ENCODE data around the gene C1orf21.

C1orf21 gene

DNA sequence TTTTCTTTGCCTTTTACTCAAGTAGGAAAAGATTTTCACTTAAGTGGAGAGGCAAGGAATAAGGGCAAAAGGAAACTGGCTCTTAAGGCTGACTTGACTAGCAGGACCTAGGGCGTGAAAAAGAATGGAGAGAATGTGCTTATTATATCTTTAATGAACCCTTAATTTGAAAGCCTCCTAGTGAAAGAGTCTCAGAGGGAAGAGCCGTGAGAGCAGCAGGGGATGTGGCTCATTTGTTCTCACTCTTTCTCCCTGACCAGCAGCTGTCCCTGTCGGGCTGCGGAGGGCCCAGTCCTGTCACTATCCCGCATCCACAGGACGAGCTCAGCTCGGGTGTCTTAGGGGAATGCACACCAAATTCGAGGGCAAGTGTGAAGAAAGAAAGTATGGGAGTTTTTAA, 187.8 kb downstream of the C1orf21 start:
- Histone ChIP-seq H3K4me1 (ENCODE audit: insufficient read depth, low read length, severe bottlenecking) (no peaks in the 10 kb centered on the region), H3K4me2 (ENCODE audit: low read length) (no peak overlapping the region)
- no peak for TF ChIP-seq EZH2 (IDR thresholded peaks at IDR 0.05; ENCODE audit: borderline replicate concordance, low read length)
- TF ChIP-seq, protein P1, sequence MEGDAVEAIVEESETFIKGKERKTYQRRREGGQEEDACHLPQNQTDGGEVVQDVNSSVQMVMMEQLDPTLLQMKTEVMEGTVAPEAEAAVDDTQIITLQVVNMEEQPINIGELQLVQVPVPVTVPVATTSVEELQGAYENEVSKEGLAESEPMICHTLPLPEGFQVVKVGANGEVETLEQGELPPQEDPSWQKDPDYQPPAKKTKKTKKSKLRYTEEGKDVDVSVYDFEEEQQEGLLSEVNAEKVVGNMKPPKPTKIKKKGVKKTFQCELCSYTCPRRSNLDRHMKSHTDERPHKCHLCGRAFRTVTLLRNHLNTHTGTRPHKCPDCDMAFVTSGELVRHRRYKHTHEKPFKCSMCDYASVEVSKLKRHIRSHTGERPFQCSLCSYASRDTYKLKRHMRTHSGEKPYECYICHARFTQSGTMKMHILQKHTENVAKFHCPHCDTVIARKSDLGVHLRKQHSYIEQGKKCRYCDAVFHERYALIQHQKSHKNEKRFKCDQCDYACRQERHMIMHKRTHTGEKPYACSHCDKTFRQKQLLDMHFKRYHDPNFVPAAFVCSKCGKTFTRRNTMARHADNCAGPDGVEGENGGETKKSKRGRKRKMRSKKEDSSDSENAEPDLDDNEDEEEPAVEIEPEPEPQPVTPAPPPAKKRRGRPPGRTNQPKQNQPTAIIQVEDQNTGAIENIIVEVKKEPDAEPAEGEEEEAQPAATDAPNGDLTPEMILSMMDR (IDR thresholded peaks at IDR 0.05; ENCODE audit: low read length), result no peak

DNA sequence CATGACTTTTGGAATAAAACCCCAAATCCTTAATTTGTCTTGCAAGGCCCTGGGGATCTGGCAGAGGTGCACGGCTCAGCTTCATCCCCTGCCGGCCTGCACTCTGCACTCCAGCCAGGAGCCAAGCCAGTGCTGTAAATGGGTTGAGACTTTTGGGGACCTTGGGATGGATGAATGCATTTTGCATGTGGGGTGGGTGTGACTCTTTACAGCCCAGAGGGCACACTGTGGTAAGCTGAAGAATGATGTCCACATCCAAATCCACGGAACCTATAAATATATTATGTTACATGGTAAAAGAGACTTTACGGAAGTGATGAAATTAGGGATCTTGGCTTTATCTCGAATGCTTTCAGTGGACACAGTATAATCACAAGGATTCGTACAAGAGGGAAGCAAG, 190.0 kb downstream of the C1orf21 start:
- no peak overlapping the region for H3K9ac ChIP-seq (ENCODE audit: low read length)
- H3F3A ChIP-seq (ENCODE audit: insufficient read depth, low read length), result no peaks in the 10 kb centered on the region
- no peak overlapping the region for H2AFZ ChIP-seq (ENCODE audit: low read length)
- H3K9me2 ChIP-seq (ENCODE audit: low read depth, low read length), result no peaks in the 10 kb centered on the region
- no peak for TF ChIP-seq EZH2 (IDR thresholded peaks at IDR 0.05; ENCODE audit: borderline replicate concordance, low read length)
- TF ChIP-seq, protein P1 (IDR thresholded peaks at IDR 0.05; ENCODE audit: low read length), result no peak
- no peak overlapping the region for H3K4me2 ChIP-seq (ENCODE audit: low read length)
- H3K4me3 ChIP-seq (ENCODE audit: low read depth, low read length, poor library complexity, severe bottlenecking), result no peak overlapping the region
- H3K36me3 ChIP-seq (ENCODE audit: insufficient read depth, low read length), result no peaks in the 10 kb centered on the region
- no peaks in the 10 kb centered on the region for H3K9me3 ChIP-seq (ENCODE audit: low read length)
- no peaks in the 10 kb centered on the region for H3K79me2 ChIP-seq (ENCODE audit: insufficient read depth, low read length)
- no peaks in the 10 kb centered on the region for H3K4me1 ChIP-seq (ENCODE audit: insufficient read depth, low read length, severe bottlenecking)
- no peaks in the 10 kb centered on the region for H3K27me3 ChIP-seq (ENCODE audit: insufficient read depth, low read length)
- no peak overlapping the region for H3K27ac ChIP-seq (ENCODE audit: low read depth, low read length, poor library complexity, severe bottlenecking)
- no peaks in the 10 kb centered on the region for H4K20me1 ChIP-seq (ENCODE audit: insufficient read depth, low read length)

More for the DNA sequence above, 187.8 kb downstream of the C1orf21 start:
- Histone ChIP-seq H3K27me3 (ENCODE audit: insufficient read depth, low read length) (no peaks in the 10 kb centered on the region), H3K4me3 (ENCODE audit: low read depth, low read length, poor library complexity, severe bottlenecking) (no peak overlapping the region), H3F3A (ENCODE audit: insufficient read depth, low read length) (no peaks in the 10 kb centered on the region), H2AFZ (ENCODE audit: low read length) (no peak overlapping the region), H3K27ac (ENCODE audit: low read depth, low read length, poor library complexity, severe bottlenecking) (no peak overlapping the region), H3K36me3 (ENCODE audit: insufficient read depth, low read length) (no peaks in the 10 kb centered on the region), H3K79me2 (ENCODE audit: insufficient read depth, low read length) (no peaks in the 10 kb centered on the region), H4K20me1 (ENCODE audit: insufficient read depth, low read length) (no peaks in the 10 kb centered on the region), H3K9ac (ENCODE audit: low read length) (no peak overlapping the region), H3K9me3 (ENCODE audit: low read length) (no peaks in the 10 kb centered on the region), H3K9me2 (ENCODE audit: low read depth, low read length) (no peaks in the 10 kb centered on the region)

DNA sequence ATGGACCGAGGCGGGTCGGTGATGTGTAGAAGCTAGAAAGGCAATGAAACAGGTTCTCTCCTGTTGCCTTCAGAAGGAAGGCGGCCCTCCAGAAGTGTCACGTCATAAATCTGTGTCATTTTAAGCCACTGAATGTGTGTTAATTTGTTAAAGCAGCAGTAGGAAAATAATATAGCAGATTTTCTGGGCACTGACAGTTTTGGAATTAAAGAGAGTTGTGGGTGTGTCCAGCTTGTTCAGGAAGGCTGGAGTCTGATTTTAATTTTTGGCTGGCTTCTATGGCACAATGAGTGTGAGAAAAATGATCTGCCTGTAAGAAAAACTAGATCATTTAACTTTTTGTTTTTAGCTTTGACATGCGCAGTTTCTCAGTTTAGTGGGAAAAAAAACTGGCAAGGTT, 190.5 kb downstream of the C1orf21 start:
- Histone ChIP-seq H4K20me1 (ENCODE audit: insufficient read depth, low read length) (no peaks in the 10 kb centered on the region), H3K9ac (ENCODE audit: low read length) (no peak overlapping the region), H3K36me3 (ENCODE audit: insufficient read depth, low read length) (no peaks in the 10 kb centered on the region), H3K4me2 (ENCODE audit: low read length) (no peak overlapping the region), H2AFZ (ENCODE audit: low read length) (no peak overlapping the region), H3K27me3 (ENCODE audit: insufficient read depth, low read length) (no peaks in the 10 kb centered on the region), H3K4me1 (ENCODE audit: insufficient read depth, low read length, severe bottlenecking) (no peaks in the 10 kb centered on the region), H3K4me3 (ENCODE audit: low read depth, low read length, poor library complexity, severe bottlenecking) (no peak overlapping the region), H3K9me3 (ENCODE audit: low read length) (no peaks in the 10 kb centered on the region), H3K9me2 (ENCODE audit: low read depth, low read length) (no peaks in the 10 kb centered on the region), H3F3A (ENCODE audit: insufficient read depth, low read length) (no peaks in the 10 kb centered on the region), H3K79me2 (ENCODE audit: insufficient read depth, low read length) (no peaks in the 10 kb centered on the region), H3K27ac (ENCODE audit: low read depth, low read length, poor library complexity, severe bottlenecking) (no peak overlapping the region)
- no peak for TF ChIP-seq EZH2 (IDR thresholded peaks at IDR 0.05; ENCODE audit: borderline replicate concordance, low read length)
- TF ChIP-seq, protein P1 (IDR thresholded peaks at IDR 0.05; ENCODE audit: low read length), result no peak
